Endothelial cell of umbilical vein (primary cell): ENCODE results near the gene MCC.

Experiments
- GATA2 ChIP-seq: IDR thresholded peaks from 2 replicates; pipeline ENCODE4 v1.7.0; 2011; ENCODE audit warnings: low read depth, mild to moderate bottlenecking, moderate library complexity, mixed read lengths, low read length; ENCODE audit not compliant: insufficient read length, insufficient read depth
- POLR2A ChIP-seq: IDR thresholded peaks from 2 replicates; pipeline ENCODE4 v1.6.1; 2012; ENCODE audit warnings: low read depth, mild to moderate bottlenecking, control low read depth, low read length
- POLR2AphosphoS5 ChIP-seq: IDR thresholded peaks from 2 replicates; pipeline ENCODE4 v1.6.1; 2012; ENCODE audit warnings: low read depth, mild to moderate bottlenecking, control low read depth, low read length, moderate library complexity; ENCODE audit not compliant: insufficient read depth
- TF ChIP-seq, protein P1 (sequence below), 2 donors: IDR thresholded peaks; 1 replicate in 1 of 2; 2 replicates in 1 of 2; pipeline ENCODE4 v1.5.1; 2011; ENCODE audit warnings: low read length in 2 of 2, mild to moderate bottlenecking in 2 of 2, moderate library complexity in 2 of 2, control low read depth in 1 of 2, inconsistent platforms in 1 of 2, low read depth in 1 of 2; ENCODE audit not compliant: insufficient read depth in 1 of 2; ENCODE audit errors: extremely low read depth in 1 of 2

DNA sequence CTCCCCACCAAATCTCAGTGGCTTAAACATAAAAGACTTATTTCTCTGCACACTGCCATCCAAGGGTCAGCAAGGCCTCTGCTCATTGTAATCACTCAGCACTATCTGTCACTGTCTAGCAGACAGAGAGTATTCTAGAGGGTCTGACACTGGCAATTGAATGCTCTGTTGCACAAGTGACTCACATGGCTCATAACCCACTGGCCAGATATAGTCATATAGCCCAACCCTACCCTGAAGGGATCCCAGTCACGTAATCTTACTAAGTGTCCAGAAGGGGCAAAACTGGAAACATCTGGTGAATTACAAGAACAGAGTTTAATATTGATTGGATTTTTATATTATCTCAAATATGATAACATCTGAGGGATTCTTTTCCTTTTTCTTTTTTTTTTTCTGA, 134.2 kb downstream of the MCC start:
- TF ChIP-seq POLR2AphosphoS5 (no peak), GATA2 (no peak), POLR2A (no peak)
- TF ChIP-seq, protein P1, sequence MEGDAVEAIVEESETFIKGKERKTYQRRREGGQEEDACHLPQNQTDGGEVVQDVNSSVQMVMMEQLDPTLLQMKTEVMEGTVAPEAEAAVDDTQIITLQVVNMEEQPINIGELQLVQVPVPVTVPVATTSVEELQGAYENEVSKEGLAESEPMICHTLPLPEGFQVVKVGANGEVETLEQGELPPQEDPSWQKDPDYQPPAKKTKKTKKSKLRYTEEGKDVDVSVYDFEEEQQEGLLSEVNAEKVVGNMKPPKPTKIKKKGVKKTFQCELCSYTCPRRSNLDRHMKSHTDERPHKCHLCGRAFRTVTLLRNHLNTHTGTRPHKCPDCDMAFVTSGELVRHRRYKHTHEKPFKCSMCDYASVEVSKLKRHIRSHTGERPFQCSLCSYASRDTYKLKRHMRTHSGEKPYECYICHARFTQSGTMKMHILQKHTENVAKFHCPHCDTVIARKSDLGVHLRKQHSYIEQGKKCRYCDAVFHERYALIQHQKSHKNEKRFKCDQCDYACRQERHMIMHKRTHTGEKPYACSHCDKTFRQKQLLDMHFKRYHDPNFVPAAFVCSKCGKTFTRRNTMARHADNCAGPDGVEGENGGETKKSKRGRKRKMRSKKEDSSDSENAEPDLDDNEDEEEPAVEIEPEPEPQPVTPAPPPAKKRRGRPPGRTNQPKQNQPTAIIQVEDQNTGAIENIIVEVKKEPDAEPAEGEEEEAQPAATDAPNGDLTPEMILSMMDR (IDR thresholded peaks at IDR 0.05; ENCODE audit: extremely low read depth in 1 of 2, insufficient read depth in 1 of 2, low read depth in 1 of 2, low read length in 2 of 2): no peak
